Effector CD4-positive, alpha-beta T cell (primary cell): ENCODE results near the gene NTM.

ENCODE experiments used
- DNase-seq: peaks from one replicate; pipeline ENCODE4 v3.0.0-alpha.2; 2020

Gene NTM

GRCh38 chr11:131691181-131692041, 321.0 kb downstream of the NTM start:
- no peak for DNase-seq

- DNase-seq = no peak
Observed at GRCh38 chr11:131692151-131692550, 321.7 kb downstream of the NTM start.

- no peak for DNase-seq
Observed at GRCh38 chr11:131692961-131693360, 322.5 kb downstream of the NTM start.

GRCh38 chr11:131693756-131694155, 323.3 kb downstream of the NTM start:
- DNase-seq = no peak

- peak; percentile 15 for DNase-seq
Observed at GRCh38 chr11:131694526-131695424, 324.4 kb downstream of the NTM start.

- DNase-seq = no peak
Observed at GRCh38 chr11:131695889-131696429, 325.5 kb downstream of the NTM start.

GRCh38 chr11:131696690-131697089, 326.3 kb downstream of the NTM start:
- no peak for DNase-seq

- no peak for DNase-seq
Observed at GRCh38 chr11:131703311-131703710, 332.9 kb downstream of the NTM start.

- DNase-seq = no peak
Observed at GRCh38 chr11:131704682-131705081, 334.3 kb downstream of the NTM start.

GRCh38 chr11:131710511-131710910, 340.1 kb downstream of the NTM start:
- no peak for DNase-seq

GRCh38 chr11:131712897-131713296, 342.5 kb downstream of the NTM start:
- no peak for DNase-seq

GRCh38 chr11:131713529-131714134, 343.2 kb downstream of the NTM start:
- DNase-seq = no peak

- DNase-seq = no peak
Observed at GRCh38 chr11:131717616-131718015, 347.2 kb downstream of the NTM start.

GRCh38 chr11:131723088-131723487, 352.7 kb downstream of the NTM start:
- DNase-seq = no peak

GRCh38 chr11:131724436-131724975, 354.1 kb downstream of the NTM start:
- DNase-seq = no peak

- DNase-seq = no peak
Observed at GRCh38 chr11:131734871-131735270, 364.5 kb downstream of the NTM start.

GRCh38 chr11:131737357-131737756, 366.9 kb downstream of the NTM start:
- no peak for DNase-seq

GRCh38 chr11:131739243-131739882, 368.9 kb downstream of the NTM start:
- no peak for DNase-seq

- DNase-seq = no peak
Observed at GRCh38 chr11:131744847-131745246, 374.4 kb downstream of the NTM start.

- no peak for DNase-seq
Observed at GRCh38 chr11:131745405-131745804, 375.0 kb downstream of the NTM start.

- no peak for DNase-seq
Observed at GRCh38 chr11:131746201-131746600, 375.8 kb downstream of the NTM start.
